ENCODE measurements around the gene C5orf46.
"Not testable (repeated sequence)": the region's sequence is repeated elsewhere in the genome, so short reads cannot be mapped to it uniquely, and the experiment has no call there.

C5orf46 gene

GRCh38 chr5:147906326-147907095 is at the start of gene C5orf46:
TSS of gene C5orf46 (minus strand) at chr5:147906538. CDS start at chr5:147906501, 37 bp downstream.
- DNase-seq: no peak

GRCh38 chr5:147954971-147955370 is 48.6 kb upstream of the C5orf46 start:
- no peak for DNase-seq

DNA sequence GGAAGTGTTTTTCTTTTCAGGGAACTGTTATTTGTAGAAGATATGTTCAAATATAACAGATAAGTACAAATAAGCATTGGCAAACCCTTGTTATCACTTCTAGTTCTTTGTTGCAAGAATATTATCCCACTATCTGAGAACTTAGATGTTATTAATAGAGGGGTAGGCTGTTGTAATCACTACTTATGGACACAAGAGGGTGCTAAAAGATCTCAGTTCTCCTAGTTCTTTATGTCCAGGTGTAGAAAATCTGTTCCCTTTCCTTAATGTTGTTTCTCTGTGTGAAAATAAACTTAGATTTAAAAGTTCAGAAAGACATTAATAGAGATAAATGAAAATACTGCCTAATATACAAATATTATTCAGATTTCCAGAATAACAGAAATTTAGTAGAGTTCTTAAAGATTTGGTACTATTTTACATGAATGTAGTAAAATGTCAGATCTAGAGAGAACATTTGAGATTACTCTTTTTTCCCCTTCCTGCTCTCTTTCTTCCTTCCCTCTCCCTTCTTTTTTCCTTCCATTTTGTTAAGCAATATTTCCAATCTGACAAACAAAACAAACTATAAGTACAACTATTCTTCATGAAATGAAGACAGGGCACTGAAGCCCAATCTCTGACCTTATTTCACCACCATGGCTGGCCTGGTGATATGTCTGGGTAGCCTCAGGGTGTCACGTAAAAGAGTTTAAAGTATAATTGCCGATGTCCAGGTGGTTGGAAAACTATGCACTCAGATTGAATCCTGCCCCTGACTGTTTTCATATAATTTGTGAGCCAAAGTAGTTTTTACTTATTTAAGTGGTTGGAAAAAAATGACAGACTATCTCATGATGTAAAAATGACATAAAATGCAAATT is 43.6 kb upstream of the C5orf46 start:
- DNase-seq: no peak

DNA sequence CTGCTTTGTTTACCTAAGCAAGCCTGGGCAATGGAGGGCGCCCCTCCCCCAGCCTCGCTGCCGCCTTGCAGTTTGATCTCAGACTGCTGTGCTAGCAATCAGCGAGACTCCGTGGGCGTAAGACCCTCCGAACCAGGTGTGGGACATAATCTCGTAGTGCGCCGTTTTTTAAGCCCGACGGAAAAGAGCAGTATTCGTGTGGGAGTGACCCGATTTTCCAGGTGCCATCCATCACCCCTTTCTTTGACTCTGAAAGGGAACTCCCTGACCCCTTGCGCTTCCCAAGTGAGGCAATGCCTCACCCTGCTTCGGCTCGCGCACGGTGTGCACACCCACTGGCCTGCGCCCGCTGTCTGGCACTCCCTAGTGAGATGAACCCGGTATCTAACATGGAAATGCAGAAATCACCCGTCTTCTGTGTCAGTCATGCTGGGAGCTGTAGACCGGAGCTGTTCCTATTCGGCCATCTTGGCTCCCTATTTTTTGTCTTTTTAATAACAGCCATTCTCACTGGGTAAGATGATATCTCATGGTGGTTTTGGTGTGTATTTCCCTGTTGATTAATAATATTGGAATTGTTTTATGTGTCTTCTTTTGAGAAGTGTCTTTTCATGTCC is 40.4 kb upstream of the C5orf46 start:
- not testable (repeated sequence) for DNase-seq

GRCh38 chr5:147939431-147940114 is 33.2 kb upstream of the C5orf46 start:
- no peak for DNase-seq

GRCh38 chr5:147935032-147935431 is 28.7 kb upstream of the C5orf46 start:
- DNase-seq: no peak

GRCh38 chr5:147930769-147931168 is 24.4 kb upstream of the C5orf46 start:
- DNase-seq: no peak

DNA sequence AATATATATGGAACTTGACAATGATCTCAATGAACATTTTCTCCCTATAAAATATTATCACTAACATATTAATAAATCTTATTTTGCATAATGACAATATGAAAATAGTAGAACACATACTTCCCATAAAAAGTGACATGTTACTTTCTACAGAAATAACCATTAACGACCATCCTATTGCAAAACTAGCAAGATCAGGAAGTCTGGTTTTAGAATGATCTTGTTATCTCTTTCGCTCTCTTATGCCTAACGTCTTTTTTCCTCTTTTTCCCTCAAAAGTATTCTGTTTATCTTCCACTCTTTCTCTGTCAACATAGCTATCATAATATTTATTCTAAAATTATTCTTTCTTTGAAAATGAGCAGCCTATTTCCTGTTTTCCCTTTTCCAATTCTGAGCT is 21.6 kb upstream of the C5orf46 start:
- no peak for DNase-seq

DNA sequence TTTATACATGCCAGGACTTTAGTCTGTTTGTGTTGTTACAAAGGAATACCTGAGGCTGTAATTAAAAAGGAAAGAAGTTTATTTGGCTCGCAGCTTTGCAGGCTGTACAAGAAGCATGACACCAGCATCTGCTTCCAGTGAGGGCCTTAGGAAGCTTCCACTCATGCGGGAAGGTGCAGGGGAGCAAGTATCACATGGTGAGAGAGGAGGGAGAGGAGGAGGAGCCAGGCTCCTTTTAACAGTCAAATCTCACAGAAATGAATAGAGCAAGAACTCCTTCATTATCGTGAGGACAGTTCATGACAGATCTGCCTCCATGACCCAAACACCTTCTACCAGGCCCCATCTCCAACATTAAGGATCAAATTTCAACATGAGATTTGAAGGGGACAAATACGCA is 18.7 kb upstream of the C5orf46 start:
- no peak for DNase-seq

- DNase-seq: no peak
Observed at GRCh38 chr5:147921136-147921535, 14.8 kb upstream of the C5orf46 start.

- DNase-seq: no peak
Observed at GRCh38 chr5:147920420-147921030, 14.2 kb upstream of the C5orf46 start.

GRCh38 chr5:147918899-147919298 is 12.6 kb upstream of the C5orf46 start:
- no peak for DNase-seq

DNA sequence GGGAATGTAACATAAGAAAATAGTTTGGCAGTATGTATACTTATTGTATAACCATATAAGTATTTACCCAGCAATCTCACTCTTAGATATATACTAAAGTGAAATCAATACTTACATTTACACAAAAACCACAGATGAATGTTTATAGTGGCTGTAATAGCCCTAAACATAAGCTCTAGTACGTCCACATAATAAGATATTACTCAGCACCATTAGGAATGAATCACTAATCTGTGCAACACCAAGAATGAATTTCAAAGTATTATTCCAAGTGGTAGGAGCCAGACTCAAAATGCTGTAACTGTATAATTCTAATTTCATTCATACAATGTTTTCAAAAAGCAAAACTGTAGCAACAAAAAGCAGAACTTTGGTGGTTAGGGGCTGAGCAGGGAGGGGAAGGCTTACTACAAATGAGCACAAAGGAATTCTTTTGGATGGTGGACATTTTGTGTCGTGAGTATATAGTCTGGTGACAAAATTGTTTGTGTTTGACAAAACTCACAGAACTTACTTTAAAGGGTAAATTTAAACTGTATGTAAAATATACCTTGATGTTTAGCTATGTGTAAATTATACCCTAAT is 11.9 kb upstream of the C5orf46 start:
- no peak for DNase-seq

GRCh38 chr5:147913786-147914185 is 7.4 kb upstream of the C5orf46 start:
- DNase-seq: no peak

DNA sequence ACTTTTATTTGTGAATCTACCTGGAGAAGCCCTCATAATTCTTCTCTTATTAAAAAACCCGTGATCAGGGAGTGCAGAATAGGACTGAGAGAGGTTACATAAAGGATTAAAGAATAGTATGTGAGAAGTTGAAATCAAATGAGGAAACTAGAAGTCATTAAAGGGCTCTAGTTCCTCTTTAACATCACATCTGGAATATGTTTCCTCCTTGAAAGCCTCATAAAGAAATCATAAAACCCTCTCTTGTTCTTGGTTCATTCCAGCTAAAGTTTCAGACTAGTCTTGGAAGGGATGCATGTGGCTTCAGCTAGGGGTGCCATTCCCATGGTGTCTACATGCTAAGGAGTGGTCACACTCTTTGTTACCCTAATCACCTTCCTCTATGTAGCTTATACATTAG is 5.7 kb upstream of the C5orf46 start:
- no peak for DNase-seq

GRCh38 chr5:147911427-147911826 is 5.1 kb upstream of the C5orf46 start:
- no peak for DNase-seq

DNA sequence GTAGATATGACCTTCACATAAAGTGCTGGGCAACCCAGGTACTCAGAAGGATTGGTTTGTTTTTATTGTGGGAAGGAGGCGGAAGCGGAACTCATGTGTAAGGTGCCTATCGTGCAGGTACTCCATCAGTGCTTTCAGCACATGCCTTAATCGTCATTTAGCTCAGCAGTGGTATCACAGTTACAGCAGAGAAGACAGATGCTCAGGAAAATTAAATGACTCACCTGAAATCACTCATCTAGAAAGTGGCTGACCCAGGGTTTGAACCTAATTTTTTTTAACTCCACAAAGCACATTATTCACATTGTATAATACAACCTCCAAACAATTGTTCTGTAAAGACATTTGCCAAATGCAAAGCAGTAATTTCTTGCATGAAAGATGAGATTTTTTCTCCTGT is 2.2 kb downstream of the C5orf46 start:
- no peak for DNase-seq

GRCh38 chr5:147902609-147903115 is 3.7 kb downstream of the C5orf46 start:
- no peak for DNase-seq

DNA sequence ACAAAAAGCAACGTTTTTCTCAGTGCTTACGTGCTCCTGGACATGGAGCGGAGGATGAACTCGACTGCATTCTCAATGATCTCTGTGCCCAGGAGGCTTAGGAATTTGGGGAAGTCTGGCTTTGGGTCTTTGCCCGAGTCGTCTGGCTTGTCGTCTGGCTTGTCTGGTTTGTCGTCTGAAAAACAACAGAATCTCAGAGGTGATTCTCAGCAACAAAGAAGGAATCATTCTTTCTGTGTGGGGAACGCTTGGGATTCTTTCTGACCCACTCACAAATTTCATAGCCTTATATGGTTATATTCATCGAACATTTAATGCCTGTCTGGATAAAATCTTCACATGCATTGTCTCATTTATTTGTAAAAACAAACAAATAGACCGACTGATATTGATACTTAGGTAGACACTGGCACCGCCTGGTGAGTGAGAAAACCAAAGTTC is 4.7 kb downstream of the C5orf46 start:
- no peak for DNase-seq

DNA sequence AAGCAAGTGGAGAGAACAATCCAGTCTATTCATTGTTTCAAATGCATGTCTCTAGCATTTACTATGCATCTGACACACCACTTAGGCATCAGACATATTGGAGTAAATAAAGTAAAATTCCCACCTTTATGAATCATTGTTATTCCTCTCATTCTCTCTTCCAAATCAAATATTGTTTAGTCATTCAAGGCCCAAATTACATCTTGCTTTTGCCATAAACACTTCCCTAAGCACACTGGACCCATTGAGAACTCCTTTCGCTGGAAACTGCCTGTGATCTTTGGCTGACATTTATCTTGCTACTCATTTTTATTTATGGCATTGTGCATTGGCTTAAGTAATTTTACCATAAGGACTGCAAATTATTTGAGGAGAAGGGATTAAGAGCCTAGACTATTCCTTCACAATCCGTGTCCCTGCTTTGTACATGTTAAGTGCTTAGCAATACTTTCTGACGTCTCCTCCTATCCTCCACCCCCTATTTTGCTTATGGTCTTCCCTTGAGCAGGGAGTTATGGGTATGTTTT is 7.4 kb downstream of the C5orf46 start:
- DNase-seq: no peak

DNA sequence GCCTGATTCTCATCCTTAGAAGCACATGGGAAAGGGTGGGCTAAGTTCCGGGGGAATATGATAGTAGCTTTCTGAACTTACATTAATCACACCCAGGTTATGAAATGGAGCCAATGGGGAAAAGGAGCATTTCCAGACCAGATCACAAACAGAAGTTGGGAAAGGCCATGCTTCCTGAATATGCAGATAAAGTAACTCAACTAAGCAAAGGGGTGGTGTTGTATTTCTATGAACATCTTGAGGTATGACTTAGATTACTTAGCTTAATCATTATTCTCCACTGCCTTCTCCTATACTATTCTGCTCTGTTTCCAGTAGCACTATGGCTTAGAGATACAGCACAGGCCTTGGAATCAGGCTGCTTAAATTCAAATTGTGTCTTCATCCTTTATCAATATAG is 10.5 kb downstream of the C5orf46 start:
- no peak for DNase-seq

DNA sequence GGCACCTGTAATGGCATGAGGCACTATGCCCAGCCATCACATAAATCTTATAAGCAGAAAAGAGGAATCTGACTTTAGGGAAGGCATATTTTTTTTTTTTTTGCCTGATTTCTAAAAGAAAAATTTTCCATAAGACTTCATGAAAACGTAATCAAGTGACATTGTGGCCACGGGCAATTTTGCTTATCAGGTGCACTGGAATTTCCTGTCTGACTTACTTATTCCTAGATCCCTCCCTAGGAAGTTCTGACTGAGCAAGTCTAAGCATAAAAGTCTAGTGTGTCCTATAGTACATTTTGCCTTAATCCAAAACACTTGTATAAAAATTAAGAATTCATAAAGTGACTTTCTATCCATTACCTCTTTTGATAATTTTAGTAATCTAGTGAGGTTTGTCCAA is 12.5 kb downstream of the C5orf46 start:
- DNase-seq: no peak
